Heart right ventricle (tissue), 16 donors: ENCODE measurements around the gene AUTS2. TPM values are rescaled to one million over a fixed set of nuclear protein-coding genes. Genes with fewer than 3 reads are reported as not detected.

Experiments
- ATAC-seq, 8 donors: fragments of 200-7000 bp; cut with Tn5 transposase; one replicate each; pipeline ENCODE4 v1.9.1; 2020; ENCODE audit warnings: mild to moderate bottlenecking in 8 of 8, moderate library complexity in 8 of 8, moderate number of reproducible peaks in 1 of 8
- DNase-seq, 2 donors: peaks; one replicate each; pipeline ENCODE4 v3.0.0-alpha.2; 2020
- H3K27ac ChIP-seq, 10 donors: fragments of 200-600 bp; sonication (generic) in 2 of 10; one replicate each; pipeline versions ENCODE4 v1.5.0 to v1.8.0; 2020 to 2022; ENCODE audit warnings: mild to moderate bottlenecking in 3 of 10
- H3K27me3 ChIP-seq, 7 donors: fragments of 200-600 bp; one replicate each; pipeline ENCODE4 v1.8.0; 2021 to 2022; ENCODE audit warnings: mild to moderate bottlenecking in 2 of 7
- H3K36me3 ChIP-seq, 9 donors: fragments of 200-600 bp; sonication (generic) in 1 of 9; one replicate each; pipeline versions ENCODE4 v1.5.0 to v1.8.0; 2020 to 2022; ENCODE audit warnings: mild to moderate bottlenecking in 2 of 9
- H3K4me1 ChIP-seq, 9 donors: fragments of 200-600 bp; sonication (generic) in 1 of 9; one replicate each; pipeline versions ENCODE4 v1.5.0 to v1.8.0; 2020 to 2022; ENCODE audit warnings: mild to moderate bottlenecking in 4 of 9
- H3K4me3 ChIP-seq, 10 donors: fragments of 200-600 bp; sonication (generic) in 2 of 10; one replicate each; pipeline versions ENCODE4 v1.5.0 to v1.8.0; 2020 to 2022; ENCODE audit warnings: mild to moderate bottlenecking in 7 of 10, moderate library complexity in 2 of 10
- H3K9me3 ChIP-seq, 11 donors: fragments of 200-600 bp in 10 of 11; sonication (generic) in 2 of 11; one replicate each; pipeline versions ENCODE4 v1.5.0 to v1.8.0; 2013 to 2022; ENCODE audit warnings: mild to moderate bottlenecking in 2 of 11, control low read depth in 1 of 11, moderate library complexity in 1 of 11
- WGBS, 2 donors: extraction: QIAGEN DNeasy Blood & Tissue Kit; methylation state at CpG; one replicate each; pipeline ENCODE4 v1.1.7; 2013; ENCODE audit warnings: inconsistent platforms in 1 of 2; 5-methylcytosine and 5-hydroxymethylcytosine counted together
- intact Hi-C, 10 donors: fragments of 100-400 bp; cut with DNase I; formaldehyde crosslinking; loops; one replicate each; pipeline versions ENCODE4 v1.11.1 to v1.14.2; 2022
- polyA plus RNA-seq, 2 donors: library from polyadenylated mRNA; stranded (reverse); fragments of 200-250 nt; gene quantifications; one replicate each; pipeline ENCODE4 v1.2.3, GENCODE V29; 2013
- total RNA-seq, 10 donors: library from RNA; stranded (reverse); fragmentation: NEBNext Ultra II Directional in 3 of 10; extraction: Animal tissue kit (Norgen Biotek cat#: 25700) in 3 of 10; gene quantifications; one replicate each; pipeline versions ENCODE4 v1.2.1 to v1.2.4, GENCODE V29; 2021 to 2023
- TF ChIP-seq, protein P1 (sequence below), 9 donors: fragments of 200-600 bp; sonication (generic) in 2 of 9; IDR thresholded peaks; one replicate each; pipeline versions ENCODE4 v1.5.0 to v1.8.0; 2021 to 2022; ENCODE audit warnings: antibody characterized with exemption in 9 of 9, mild to moderate bottlenecking in 5 of 9, moderate library complexity in 1 of 9
- donor health status: Arrhythmogenic right ventricular cardiomyopathy.
- donor health status: ischemic (EF 13 %, LVEDD 7.1; RV severe dilation, severe dysfunction).
- donor health status: healthy with polysubstance abuse.
- donor health status: DM: no; HTN: yes; CAD: no.
- donor health status: DM: no; HTN: no; CAD: no.
- donor health status: ischemic (EF 25% LVEDD 6.9; RV normal size, moderate dysfunction).
- donor health status: ischemic (EF 25% LVEDD 5.7; RV mildly dilated, moderate dysfunction).
- donor health status: healthy.
- donor health status: DM: yes; HTN: yes; CAD: no.
- donor health status: Ischemic cardiomyopathy.
- donor health status: ischemic (EF 35%, LVEDD 5.7; RV mildly dilated, moderate dysfunction).
- donor health status: nonischemic (EF 11% LVEDD 7.7; RV severe dilation, severe dysfunction).
- donor health status: DM: yes; HTN: yes; CAD: no.
- donor health status: PGD.
- donor health status: ischemic (EF 29% LVEDD 5.4; RV normal size, mild dysfunction).
- donor health status: nonischemic (EF 23%, LVEDD 6.1; RV moderate dilation, normal function).

The AUTS2 gene
- total and polyA plus RNA-seq, 12 donors, result 1.6 to 11.2 (median 7.3) TPM

DNA sequence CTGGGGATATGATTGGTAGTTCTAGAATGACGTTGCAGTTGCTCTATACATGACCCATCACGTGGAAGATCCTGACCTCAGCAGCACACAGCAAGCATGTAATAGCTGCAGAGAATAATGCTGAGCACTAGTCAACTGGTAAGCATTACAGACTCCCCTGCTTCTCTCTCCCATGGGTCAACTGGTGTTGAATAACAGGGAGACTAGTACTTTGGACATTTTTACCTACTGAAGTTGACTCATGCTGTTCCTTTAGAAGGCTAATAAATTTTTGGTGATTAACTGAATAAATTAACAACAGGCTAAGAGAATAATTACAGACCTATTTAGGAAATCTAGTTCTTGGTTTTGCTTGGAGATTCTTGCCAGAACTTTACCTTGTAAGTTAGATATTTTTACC is 234.1 kb downstream of the AUTS2 start:
- peaks cover 0 to 8% (median 0%) of the 10 kb centered on the region in 9 donors for H3K4me1 ChIP-seq
- TF ChIP-seq, protein P1, sequence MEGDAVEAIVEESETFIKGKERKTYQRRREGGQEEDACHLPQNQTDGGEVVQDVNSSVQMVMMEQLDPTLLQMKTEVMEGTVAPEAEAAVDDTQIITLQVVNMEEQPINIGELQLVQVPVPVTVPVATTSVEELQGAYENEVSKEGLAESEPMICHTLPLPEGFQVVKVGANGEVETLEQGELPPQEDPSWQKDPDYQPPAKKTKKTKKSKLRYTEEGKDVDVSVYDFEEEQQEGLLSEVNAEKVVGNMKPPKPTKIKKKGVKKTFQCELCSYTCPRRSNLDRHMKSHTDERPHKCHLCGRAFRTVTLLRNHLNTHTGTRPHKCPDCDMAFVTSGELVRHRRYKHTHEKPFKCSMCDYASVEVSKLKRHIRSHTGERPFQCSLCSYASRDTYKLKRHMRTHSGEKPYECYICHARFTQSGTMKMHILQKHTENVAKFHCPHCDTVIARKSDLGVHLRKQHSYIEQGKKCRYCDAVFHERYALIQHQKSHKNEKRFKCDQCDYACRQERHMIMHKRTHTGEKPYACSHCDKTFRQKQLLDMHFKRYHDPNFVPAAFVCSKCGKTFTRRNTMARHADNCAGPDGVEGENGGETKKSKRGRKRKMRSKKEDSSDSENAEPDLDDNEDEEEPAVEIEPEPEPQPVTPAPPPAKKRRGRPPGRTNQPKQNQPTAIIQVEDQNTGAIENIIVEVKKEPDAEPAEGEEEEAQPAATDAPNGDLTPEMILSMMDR (IDR thresholded peaks at IDR 0.05), result no peak
- intact Hi-C loops, result no loop called here

DNA sequence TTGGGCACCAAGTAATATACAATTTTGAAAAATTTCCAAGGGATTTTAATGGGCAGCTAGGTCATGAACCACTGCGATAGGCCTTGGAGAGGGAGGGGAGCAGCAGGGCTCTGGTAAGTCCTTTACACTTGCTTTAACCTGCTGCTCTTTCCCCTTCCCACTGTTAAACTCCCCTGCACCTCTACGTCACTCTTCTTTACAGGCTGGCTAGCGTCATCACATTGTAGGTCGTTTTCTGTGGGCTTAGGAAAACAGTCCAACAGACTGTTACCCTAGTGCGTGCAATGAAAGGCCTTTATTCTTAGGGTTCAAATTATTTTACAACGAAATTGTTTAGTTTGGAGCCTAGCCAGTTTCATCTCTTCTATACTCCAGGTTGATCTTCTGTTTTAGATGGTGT is 235.7 kb downstream of the AUTS2 start:
- Histone ChIP-seq H3K4me3 (no peak overlapping the region), H3K36me3 (no peaks in the 10 kb centered on the region), H3K27me3 (no peaks in the 10 kb centered on the region), H3K9me3 (peaks cover 0 to 7% (median 0%) of the 10 kb centered on the region in 11 donors), H3K4me1 (no peaks in the 10 kb centered on the region), H3K27ac (no peak overlapping the region)
- TF ChIP-seq, protein P1 (IDR thresholded peaks at IDR 0.05), result no peak
- ATAC-seq (no peak), DNase-seq (no peak)
- WGBS, 2 donors, result 88 to 89% methylated on average over 6 of the region's 6 CpGs
- intact Hi-C loops, result no loop called here

More for the DNA sequence above, 234.1 kb downstream of the AUTS2 start:
- H3K27me3 ChIP-seq, result no peaks in the 10 kb centered on the region
- no peaks in the 10 kb centered on the region for H3K36me3 ChIP-seq
- WGBS, 2 donors, result 78 to 87% methylated on average over 2 of the region's 2 CpGs
- ATAC-seq (no peak), DNase-seq (no peak)
- peaks cover 0 to 11% (median 0%) of the 10 kb centered on the region in 11 donors for H3K9me3 ChIP-seq
- no peak overlapping the region for H3K27ac ChIP-seq
- H3K4me3 ChIP-seq, result no peak overlapping the region

DNA sequence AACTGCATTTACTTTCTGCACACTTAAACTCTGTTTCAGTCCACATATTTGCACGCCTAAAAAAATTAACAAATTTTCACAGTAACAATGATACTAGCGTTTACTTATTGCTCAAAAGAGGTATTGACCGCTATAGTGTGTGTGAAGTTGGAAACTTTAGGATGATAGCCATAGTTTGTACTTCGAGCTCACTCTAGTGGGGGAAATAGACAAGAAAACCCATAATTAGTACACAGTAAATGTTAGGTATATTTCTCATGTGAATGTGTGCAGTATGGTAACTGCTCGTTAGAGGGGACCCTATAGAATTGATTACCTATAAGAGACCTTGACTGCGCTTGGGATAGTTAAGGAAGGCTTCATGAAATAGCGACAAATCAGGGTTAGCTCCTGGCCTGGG is 238.4 kb downstream of the AUTS2 start:
- 97% methylated on average over 7 of the region's 7 CpGs for WGBS, 2 donors

GRCh38 chr7:69837387-69838068 is 239.3 kb downstream of the AUTS2 start:
- no peaks in the 10 kb centered on the region for H3K4me1 ChIP-seq
- H3K36me3 ChIP-seq, result no peaks in the 10 kb centered on the region
- TF ChIP-seq, protein P1 (IDR thresholded peaks at IDR 0.05), result no peak
- intact Hi-C loops, result no loop called here
- WGBS, 2 donors, result 81 to 86% methylated on average over 6 of the region's 6 CpGs
- DNase-seq (no peak), ATAC-seq (no peak)
- no peak overlapping the region for H3K4me3 ChIP-seq
- H3K27ac ChIP-seq, result no peak overlapping the region
- peaks cover 0 to 10% (median 0%) of the 10 kb centered on the region in 7 donors for H3K27me3 ChIP-seq
- H3K9me3 ChIP-seq, result no peaks in the 10 kb centered on the region

More for the DNA sequence above, 238.4 kb downstream of the AUTS2 start:
- intact Hi-C loops, result no loop called here
- no peak overlapping the region for H3K4me3 ChIP-seq
- no peaks in the 10 kb centered on the region for H3K4me1 ChIP-seq
- H3K9me3 ChIP-seq, result no peaks in the 10 kb centered on the region
- H3K27ac ChIP-seq, result no peak overlapping the region
- H3K27me3 ChIP-seq, result peaks cover 0 to 10% (median 0%) of the 10 kb centered on the region in 7 donors
- ATAC-seq (no peak), DNase-seq (no peak)
- no peaks in the 10 kb centered on the region for H3K36me3 ChIP-seq
- TF ChIP-seq, protein P1 (IDR thresholded peaks at IDR 0.05), result no peak
